Activated CD4-positive, alpha-beta T cell treated with anti-CD3 and anti-CD28 coated beads, Interleukin-2, Interleukin-4, amounts not matched to agents 100 ng/mL and 50 ng/mL, durations not matched to agents 16 hours and 8 hours (primary cell): ENCODE results near the gene RAP1GAP2.

ENCODE experiments used
- DNase-seq: peaks from one replicate; pipeline ENCODE4 v3.0.0-alpha.2; 2020; ENCODE audit warnings: low spot score

The RAP1GAP2 gene

GRCh38 chr17:2853283-2854142 is 57.3 kb downstream of the RAP1GAP2 start:
- no peak for DNase-seq

GRCh38 chr17:2854143-2855055 is 58.2 kb downstream of the RAP1GAP2 start:
- no peak for DNase-seq

DNA sequence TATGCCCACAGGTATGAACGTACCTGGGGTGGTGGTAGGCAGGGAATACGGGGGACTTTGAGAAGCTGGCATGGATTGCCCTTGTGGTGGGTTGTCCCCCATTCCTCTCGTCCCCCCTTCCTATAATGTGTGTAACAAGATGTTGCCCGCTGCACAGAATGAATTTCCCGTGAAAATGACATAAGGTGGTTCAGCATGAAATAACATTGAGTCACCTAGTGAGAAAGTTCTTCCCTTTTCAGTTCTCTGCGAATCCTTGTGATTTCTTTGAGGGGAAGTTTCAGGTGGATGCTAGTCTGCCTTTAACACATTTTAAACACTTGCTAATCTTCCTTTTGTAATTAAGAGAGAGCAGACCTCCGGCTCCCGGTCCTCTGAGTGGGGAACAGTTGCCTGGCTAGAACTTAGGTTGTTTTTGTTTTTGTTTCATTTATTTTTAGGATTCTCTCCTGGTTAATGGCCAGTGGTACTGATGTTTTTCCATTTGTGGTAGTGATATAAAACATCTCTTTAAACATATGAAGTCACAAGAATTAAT is 58.9 kb downstream of the RAP1GAP2 start:
- DNase-seq = no peak

DNA sequence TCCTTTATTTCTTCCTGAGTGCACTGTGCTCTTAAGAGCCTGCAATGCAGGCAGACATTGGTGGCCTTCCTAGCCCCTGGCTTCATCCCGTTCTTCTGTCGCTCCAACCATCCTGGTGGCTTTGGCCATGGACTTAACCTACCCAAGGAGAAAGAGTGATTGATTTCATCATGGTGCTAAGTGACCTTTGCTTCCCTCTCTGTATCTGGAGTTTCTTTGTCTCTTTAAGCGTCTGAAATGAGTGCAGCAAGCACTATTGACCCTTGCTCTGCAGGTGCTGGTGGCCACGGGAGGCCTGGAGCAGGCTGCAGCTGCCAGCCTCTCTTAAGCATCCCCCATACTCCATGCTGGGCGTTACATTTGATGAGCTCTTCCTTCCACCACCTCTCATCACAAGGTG is 60.5 kb downstream of the RAP1GAP2 start:
- no peak for DNase-seq

- no peak for DNase-seq
These were observed 63.8 kb downstream of the RAP1GAP2 start for GRCh38 chr17:2860045-2860444.

- DNase-seq = no peak
These were observed 64.6 kb downstream of the RAP1GAP2 start for GRCh38 chr17:2860883-2861282.

- no peak for DNase-seq
These were observed 66.0 kb downstream of the RAP1GAP2 start for GRCh38 chr17:2862197-2862596.

DNA sequence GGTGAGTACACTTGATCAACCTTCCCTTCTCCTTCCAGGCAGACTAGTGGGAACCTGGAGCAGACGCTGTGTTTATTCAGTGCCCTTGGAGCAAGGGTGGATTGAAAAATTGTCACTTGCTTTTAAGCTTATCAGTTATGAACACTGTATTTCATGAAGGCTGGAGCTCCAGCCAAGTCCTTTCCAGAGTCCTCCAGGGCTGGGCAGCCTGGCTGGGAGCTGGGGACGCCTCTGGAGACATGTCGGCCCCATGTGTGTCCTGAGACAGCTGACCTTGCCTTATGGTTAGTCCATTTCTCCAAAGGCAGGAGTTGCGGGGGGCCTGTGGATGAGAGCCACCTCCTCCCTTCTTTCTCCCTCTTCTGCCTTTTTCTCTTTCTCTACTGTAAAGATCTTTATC is 67.0 kb downstream of the RAP1GAP2 start:
- no peak for DNase-seq

DNA sequence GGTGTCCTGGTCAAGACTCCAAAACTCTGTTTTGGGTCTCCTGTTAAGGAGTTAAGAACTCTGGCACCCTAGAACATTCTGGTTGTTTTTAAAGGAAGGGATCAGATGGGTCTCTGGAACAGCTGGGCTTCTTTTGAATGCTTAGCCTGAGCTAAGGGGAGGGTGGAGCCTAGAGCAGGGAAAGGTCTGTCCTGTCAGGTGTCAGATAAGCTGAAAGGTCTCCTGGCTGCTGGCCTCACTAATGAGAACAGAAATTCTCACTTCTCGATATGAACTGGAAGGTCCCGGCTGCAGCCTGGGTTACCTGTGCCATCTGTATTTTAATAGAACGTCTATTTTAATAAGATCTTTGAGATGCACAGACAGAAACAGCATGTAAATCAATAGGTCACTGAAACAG is 69.0 kb downstream of the RAP1GAP2 start:
- DNase-seq = no peak

GRCh38 chr17:2867441-2868424 is 71.5 kb downstream of the RAP1GAP2 start:
- no peak for DNase-seq

DNA sequence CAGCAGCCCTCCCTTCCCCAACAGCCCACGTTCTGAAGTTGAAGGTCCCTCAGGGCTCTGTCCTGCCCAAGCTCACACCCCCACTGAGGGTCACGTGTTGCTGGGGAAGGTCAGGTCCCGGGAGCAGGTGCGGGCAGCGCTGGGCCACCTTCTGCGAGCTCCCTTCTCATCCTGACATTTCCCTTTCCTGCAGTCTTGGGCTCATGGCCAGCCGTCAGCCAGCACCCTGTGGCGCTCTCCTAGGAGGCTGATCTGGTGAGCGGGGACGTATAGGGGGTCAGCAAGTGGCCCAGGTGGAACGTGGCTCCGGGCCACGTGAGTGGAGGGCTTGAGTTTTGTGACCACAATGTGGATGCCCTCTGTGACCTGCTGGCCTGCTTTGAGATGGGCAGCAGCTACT is 73.4 kb downstream of the RAP1GAP2 start:
- no peak for DNase-seq

DNA sequence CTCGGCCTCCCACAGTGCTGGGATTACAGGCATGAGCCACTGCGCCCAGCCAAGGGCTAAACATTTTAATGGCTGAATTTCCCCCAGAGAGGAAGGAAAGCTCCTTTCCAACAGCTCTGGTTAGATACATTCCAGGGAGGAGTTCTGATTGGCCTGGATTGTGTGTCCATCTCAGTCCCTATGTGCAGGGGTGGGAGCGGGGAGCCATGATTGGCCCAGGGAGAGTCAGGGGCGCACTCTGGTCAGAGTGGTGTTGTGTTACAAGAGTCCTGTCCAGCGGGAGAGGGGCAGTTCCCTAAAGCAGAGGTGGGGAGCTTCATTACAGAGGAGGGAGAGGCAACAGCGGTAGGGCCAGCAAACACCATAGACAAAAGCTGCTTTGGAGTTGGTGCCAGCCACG is 75.0 kb downstream of the RAP1GAP2 start:
- DNase-seq = no peak

DNA sequence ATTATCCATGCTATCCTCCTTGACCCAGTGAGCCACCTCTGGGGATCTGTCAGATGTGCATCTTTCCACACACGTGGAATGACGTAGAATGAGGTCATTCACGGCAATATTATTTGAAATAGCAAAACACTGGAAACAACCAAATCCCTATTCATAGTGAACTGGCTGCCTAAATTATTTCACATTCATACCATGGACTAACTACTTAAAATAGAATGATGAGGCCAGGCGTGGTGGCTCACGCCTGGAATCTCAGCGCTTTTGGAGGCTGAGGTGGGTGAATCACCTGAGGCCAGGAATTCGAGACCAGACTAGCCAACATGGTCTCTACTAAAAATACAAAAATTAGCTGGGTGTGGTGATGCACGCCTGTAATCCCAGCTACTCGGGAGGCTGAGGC is 75.5 kb downstream of the RAP1GAP2 start:
- DNase-seq = no peak

GRCh38 chr17:2872282-2872681 is 76.0 kb downstream of the RAP1GAP2 start:
- no peak for DNase-seq

- DNase-seq = no peak
These were observed 78.0 kb downstream of the RAP1GAP2 start for GRCh38 chr17:2874189-2874686.

DNA sequence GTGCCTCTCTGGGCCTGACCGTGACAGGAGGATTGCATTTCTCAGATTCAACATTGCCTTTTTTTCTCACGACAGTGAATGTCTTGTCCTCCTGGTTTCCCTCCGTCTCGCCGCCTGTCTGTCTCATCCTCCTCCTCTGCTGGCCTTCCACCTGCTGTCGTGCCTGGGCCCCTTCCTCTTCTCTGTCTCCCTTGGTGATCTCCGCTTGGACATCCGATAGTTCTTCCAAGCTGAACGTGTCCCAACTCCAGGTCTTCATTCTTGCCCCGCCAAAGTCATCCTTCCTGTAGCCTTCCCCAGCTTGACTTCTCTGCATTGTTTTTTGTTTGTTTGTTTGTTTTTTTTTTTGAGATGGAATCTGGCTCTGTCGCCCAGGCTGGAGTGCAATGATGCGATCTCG is 79.4 kb downstream of the RAP1GAP2 start:
- DNase-seq = no peak

DNA sequence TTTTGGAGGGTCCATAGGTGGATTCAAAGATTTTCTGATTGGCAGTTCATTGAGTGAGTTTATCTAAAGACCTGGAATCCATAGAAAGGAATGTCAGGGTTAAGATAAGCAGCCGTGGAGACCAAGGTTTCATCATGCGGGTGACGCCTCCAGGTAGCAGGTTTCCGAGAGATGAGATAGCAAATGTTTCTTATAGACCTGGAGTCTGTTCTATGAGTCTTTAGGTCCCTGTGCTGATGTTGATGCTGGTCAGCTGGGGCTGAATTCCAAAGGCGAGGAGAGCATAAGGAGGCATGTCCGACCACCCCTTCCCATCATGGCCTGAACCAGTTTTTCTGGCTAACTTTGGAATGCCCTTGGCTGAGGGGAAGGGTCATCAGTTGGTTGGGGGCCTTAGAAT is 80.2 kb downstream of the RAP1GAP2 start:
- no peak for DNase-seq

DNA sequence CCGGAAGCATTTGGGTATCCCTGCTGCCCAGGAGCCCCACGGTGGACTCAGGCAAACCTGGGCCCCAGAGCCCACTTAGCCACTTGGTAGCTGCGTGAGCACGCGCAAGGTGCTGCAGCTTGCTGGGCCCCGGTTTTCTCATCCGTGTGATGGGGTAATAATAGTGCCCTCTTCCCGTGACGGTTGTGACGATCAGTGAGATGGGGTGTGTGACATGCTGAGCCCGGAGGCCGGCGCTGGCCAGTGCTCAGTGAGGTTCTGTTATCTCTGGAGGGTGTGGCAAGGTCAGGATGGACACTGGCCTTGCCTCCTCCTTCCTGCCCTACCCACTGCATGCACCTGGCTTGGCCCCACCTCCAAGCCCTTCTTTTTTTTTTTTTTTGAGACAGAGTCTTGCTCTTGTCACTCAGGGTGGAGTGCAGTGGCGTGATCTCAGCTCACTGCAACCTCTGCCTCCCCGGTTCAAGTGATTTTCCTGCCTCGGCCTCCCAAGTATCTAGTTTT is 82.6 kb downstream of the RAP1GAP2 start:
- no peak for DNase-seq

- no peak for DNase-seq
These were observed 83.8 kb downstream of the RAP1GAP2 start for GRCh38 chr17:2880050-2880449.

GRCh38 chr17:2881295-2881694 is 85.1 kb downstream of the RAP1GAP2 start:
- DNase-seq = no peak

GRCh38 chr17:2883544-2884213 is 87.4 kb downstream of the RAP1GAP2 start:
- no peak for DNase-seq
